C4-2B (cell line): ENCODE data around the gene HOMEZ.
A peak's percentile ranks its signal among the peaks of the same experiment; 100 is the strongest.

Experiments used
- H3K27ac ChIP-seq: fragments of 450-650 bp; 2 replicates; pipeline ENCODE4 v1.5.1; 2017
- ZFX ChIP-seq: fragments of 450-650 bp; IDR thresholded peaks from 2 replicates; pipeline ENCODE4 v1.6.1; 2017
- TF ChIP-seq, protein P1 (sequence below): fragments of 450-650 bp; conservative IDR thresholded peaks from 2 replicates; pipeline ENCODE4 v1.5.1; 2017; ENCODE audit warnings: mild to moderate bottlenecking

HOMEZ gene

DNA sequence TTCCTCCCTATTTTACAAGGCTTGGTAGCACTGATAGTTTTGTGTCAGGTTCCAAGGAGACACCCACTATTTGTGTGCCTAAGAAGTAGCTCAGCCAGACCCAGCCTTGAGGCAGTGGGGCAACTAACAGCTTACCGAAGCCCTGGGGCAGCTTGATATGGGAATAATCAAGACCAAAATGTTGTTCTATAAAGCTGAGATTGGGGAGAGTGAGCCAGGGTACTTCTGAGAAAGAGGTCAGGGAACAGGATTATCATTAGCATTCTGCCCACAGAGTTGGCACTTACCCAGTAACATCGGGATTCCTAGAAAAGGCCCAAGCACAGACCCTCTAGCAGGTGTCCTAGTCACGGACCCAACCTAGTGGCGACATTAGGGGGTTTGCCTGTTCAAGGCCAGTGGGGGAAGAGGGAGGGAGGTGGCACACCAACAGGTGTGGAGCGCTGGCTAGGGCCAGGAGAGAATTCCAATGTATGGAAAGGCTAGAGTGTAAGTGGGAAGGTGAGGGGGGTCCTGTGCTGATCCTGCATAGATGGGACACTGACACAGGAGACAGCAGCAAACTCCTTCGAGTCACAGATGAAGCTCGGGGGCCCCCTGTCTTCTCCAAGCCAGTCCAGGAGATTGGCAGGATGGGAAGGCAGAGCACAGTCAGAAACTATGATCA is 11.8 kb upstream of the HOMEZ start:
- TF ChIP-seq, protein P1, sequence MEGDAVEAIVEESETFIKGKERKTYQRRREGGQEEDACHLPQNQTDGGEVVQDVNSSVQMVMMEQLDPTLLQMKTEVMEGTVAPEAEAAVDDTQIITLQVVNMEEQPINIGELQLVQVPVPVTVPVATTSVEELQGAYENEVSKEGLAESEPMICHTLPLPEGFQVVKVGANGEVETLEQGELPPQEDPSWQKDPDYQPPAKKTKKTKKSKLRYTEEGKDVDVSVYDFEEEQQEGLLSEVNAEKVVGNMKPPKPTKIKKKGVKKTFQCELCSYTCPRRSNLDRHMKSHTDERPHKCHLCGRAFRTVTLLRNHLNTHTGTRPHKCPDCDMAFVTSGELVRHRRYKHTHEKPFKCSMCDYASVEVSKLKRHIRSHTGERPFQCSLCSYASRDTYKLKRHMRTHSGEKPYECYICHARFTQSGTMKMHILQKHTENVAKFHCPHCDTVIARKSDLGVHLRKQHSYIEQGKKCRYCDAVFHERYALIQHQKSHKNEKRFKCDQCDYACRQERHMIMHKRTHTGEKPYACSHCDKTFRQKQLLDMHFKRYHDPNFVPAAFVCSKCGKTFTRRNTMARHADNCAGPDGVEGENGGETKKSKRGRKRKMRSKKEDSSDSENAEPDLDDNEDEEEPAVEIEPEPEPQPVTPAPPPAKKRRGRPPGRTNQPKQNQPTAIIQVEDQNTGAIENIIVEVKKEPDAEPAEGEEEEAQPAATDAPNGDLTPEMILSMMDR, result no peak
- no peak for TF ChIP-seq ZFX

DNA sequence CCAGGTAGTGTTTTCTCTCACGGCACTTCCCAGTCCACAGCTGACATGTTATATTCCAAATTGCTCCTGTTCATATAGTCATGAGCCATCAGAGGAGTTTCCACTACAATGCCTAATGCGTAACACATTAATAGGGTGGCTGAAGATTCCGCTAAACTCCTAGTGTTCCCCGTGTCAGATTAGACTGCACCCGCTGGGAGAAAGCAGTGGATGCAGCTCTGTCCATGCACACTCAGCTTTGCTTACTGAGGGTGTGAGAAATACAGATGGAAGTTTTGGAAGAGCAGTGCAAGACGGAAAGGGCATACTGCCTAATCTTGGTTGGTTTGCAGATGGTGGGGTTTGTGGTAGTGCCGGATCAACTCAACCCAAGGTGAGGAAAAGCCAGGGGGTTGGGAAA is 11.2 kb upstream of the HOMEZ start:
- TF ChIP-seq ZFX, result no peak
- TF ChIP-seq, protein P1, result no peak
- no peak overlapping the region for H3K27ac ChIP-seq

More for the DNA sequence above, 11.8 kb upstream of the HOMEZ start:
- H3K27ac ChIP-seq, result no peak overlapping the region

GRCh38 chr14:23296012-23296777 is 10.3 kb upstream of the HOMEZ start:
- TF ChIP-seq ZFX, result no peak
- TF ChIP-seq, protein P1, result no peak
- no peak overlapping the region for H3K27ac ChIP-seq

GRCh38 chr14:23294734-23295561 is 9.0 kb upstream of the HOMEZ start:
- no peak overlapping the region; the same call in 1 of the 2 replicates for H3K27ac ChIP-seq
- TF ChIP-seq, protein P1, result peak; percentile 91
- TF ChIP-seq ZFX, result no peak

DNA sequence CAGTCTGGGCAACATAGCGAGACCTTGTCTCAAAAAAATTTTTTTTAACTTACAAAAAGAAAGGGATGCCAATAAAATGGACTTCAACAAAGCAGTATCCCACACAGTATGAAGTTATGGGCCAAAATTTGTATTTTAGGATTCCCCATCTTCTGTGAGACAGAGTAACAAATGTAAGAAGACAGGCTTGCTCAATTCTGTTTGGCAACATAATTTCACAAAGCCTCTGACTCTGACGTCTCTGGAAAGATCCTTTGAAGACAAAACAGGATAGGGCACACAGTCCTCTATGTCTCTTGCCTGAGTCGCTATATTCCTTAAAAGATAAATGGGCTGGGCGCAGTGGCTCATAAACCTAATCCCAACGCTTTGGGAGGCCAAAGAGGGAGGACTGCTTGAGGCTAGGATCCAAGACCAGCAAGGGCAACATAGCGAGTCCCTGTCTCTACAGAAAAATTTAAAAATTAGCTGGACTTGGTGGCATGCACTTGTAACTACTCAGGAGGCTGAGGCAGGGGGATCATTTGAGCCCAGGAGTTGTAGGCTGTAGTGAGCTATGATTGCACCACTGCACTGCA is 1.1 kb upstream of the HOMEZ start:
- H3K27ac ChIP-seq, result peak overlapping the region; percentile 90
- no peak for TF ChIP-seq ZFX
- TF ChIP-seq, protein P1, result no peak

GRCh38 chr14:23285530-23286019 is 357 bp downstream of the HOMEZ start:
- H3K27ac ChIP-seq, result peak overlapping the region; percentile 90
- TF ChIP-seq ZFX, result no peak
- TF ChIP-seq, protein P1, result no peak
